OCI-LY7 (cell line): ENCODE measurements around the gene GNMT. TPM values are rescaled to one million over a fixed set of nuclear protein-coding genes. Genes with fewer than 3 reads are reported as not detected.

Experiments used
- BruUV-seq: library from RNA; stranded (reverse); fragments of 400-500 nt; replicated peaks from 2 replicates; lab custom pipeline; 2021; lab: Mats Ljungman, UMichigan
- CTCF ChIA-PET: fragments of 300-600 bp; sonication (Branson Sonifier 250); formaldehyde crosslinking; loops from one replicate; lab custom pipeline; 2022; ENCODE audit warnings: antibody characterized with exemption; ENCODE audit not compliant: unreplicated experiment; lab: Charles Lee
- POLR2A ChIA-PET: fragments of 300-600 bp; sonication (Branson Sonifier 250); formaldehyde crosslinking; loops from one replicate; lab custom pipeline; 2022; ENCODE audit warnings: antibody characterized with exemption; lab: Charles Lee
- DNase-seq: peaks from one replicate; pipeline ENCODE4 v3.0.0-alpha.2; 2015; ENCODE audit warnings: low spot score
- H2AFZ ChIP-seq: fragments of 200-600 bp; sonication (generic), shearing (Covaris generic); 2 replicates; pipeline ENCODE4 v1.6.1; 2014; ENCODE audit warnings: mild to moderate bottlenecking, antibody characterized with exemption, low read length, moderate library complexity
- H3K27ac ChIP-seq: fragments of 200-600 bp; sonication (generic); 2 replicates; pipeline ENCODE4 v1.5.1; 2014; ENCODE audit warnings: mixed run types, low read depth, mild to moderate bottlenecking, moderate library complexity, low read length, inconsistent platforms; ENCODE audit not compliant: poor library complexity, severe bottlenecking
- H3K36me3 ChIP-seq: fragments of 200-600 bp; sonication (generic); 2 replicates; pipeline ENCODE4 v1.6.1; 2014; ENCODE audit warnings: mild to moderate bottlenecking, antibody characterized with exemption, low read length, moderate library complexity, mixed read lengths; ENCODE audit not compliant: insufficient read depth
- H3K4me1 ChIP-seq: fragments of 200-600 bp; sonication (generic); 2 replicates; pipeline ENCODE4 v1.5.1; 2014; ENCODE audit warnings: mild to moderate bottlenecking, low read length; ENCODE audit not compliant: insufficient read depth, poor library complexity, severe bottlenecking
- H3K4me2 ChIP-seq: fragments of 200-600 bp; sonication (generic); 2 replicates; pipeline ENCODE4 v1.6.1; 2014; ENCODE audit warnings: mild to moderate bottlenecking, low read length
- H3K4me3 ChIP-seq: fragments of 200-600 bp; sonication (generic); 2 replicates; pipeline ENCODE4 v1.5.1; 2014; ENCODE audit warnings: mild to moderate bottlenecking, low read depth, low read length; ENCODE audit not compliant: poor library complexity, severe bottlenecking
- H3K79me2 ChIP-seq: fragments of 200-600 bp; sonication (generic); 2 replicates; pipeline ENCODE4 v1.6.1; 2016; ENCODE audit warnings: low read depth, mild to moderate bottlenecking, low read length, moderate library complexity, mixed read lengths; ENCODE audit not compliant: insufficient read depth
- H3K9me2 ChIP-seq: fragments of 200-600 bp; sonication (generic); 2 replicates; pipeline ENCODE4 v1.6.1; 2016; ENCODE audit warnings: mild to moderate bottlenecking, low read length, mixed read lengths; ENCODE audit not compliant: insufficient read depth
- H3K9me3 ChIP-seq: fragments of 200-600 bp; sonication (generic); 2 replicates; pipeline ENCODE4 v1.6.1; 2014; ENCODE audit warnings: mild to moderate bottlenecking, mixed run types, low read length, mixed read lengths
- H4K20me1 ChIP-seq: fragments of 200-600 bp; sonication (generic); 2 replicates; pipeline ENCODE4 v1.6.1; 2014; ENCODE audit warnings: mild to moderate bottlenecking, antibody characterized with exemption, low read length, moderate library complexity, mixed read lengths; ENCODE audit not compliant: insufficient read depth
- EZH2phosphoT487 ChIP-seq: fragments of 200-600 bp; sonication (generic); IDR thresholded peaks from 2 replicates; pipeline ENCODE4 v1.6.1; 2018; ENCODE audit warnings: low read depth, borderline replicate concordance, mild to moderate bottlenecking, mixed run types, antibody characterized with exemption, low read length, moderate library complexity, mixed read lengths
- intact Hi-C: fragments of 100-400 bp; cut with micrococcal nuclease; formaldehyde crosslinking; loops from one replicate; pipeline ENCODE4 v1.10.0; 2022; ENCODE audit not compliant: unreplicated experiment
- total RNA-seq, 2 experiments: library from RNA; depleted of rRNA in 1 of 2; stranded (reverse); fragments of >200 nt in 1 of 2; shearing (Covaris generic) in 1 of 2; gene quantifications; 2 replicates each; pipeline ENCODE4 v1.2.3, GENCODE V29; 2014 to 2022
- TF ChIP-seq, protein P1 (sequence below): fragments of 200-600 bp; sonication (generic); conservative IDR thresholded peaks from 2 replicates; pipeline ENCODE4 v1.5.1; 2014; ENCODE audit warnings: mild to moderate bottlenecking, antibody characterized with exemption, low read length, moderate library complexity, mixed read lengths

Gene GNMT
- total RNA-seq, 2 experiments from 2014 or later = 1.7 TPM

DNA sequence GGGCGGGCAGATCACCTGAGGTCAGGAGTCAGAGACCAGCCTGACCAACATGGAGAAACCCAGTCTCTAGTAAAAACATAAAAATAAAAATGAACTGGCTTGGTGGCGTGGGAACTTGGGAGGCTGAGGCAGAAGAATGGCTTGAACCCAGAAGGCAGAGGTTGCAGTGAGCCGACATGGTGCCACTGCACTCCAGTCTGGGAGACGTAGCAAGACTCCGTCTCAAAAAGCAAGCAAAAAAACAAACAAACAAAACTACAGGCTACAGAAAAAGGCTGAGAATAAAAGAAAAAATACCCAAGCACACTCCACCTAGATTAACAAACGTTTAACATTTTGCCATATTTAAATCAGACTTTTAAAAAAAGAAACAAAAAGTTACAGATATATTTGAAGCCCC is 38.8 kb upstream of the GNMT start:
- Histone ChIP-seq H3K9me3 (no peaks in the 10 kb centered on the region), H3K27ac (no peak overlapping the region), H4K20me1 (no peaks in the 10 kb centered on the region), H3K4me2 (no peak overlapping the region), H3K79me2 (no peaks in the 10 kb centered on the region), H3K4me1 (peaks cover 13% of the 10 kb centered on the region), H3K36me3 (no peaks in the 10 kb centered on the region), H2AFZ (no peak overlapping the region), H3K9me2 (no peaks in the 10 kb centered on the region), H3K4me3 (no peak overlapping the region)
- TF ChIP-seq EZH2phosphoT487 = no peak
- TF ChIP-seq, protein P1, sequence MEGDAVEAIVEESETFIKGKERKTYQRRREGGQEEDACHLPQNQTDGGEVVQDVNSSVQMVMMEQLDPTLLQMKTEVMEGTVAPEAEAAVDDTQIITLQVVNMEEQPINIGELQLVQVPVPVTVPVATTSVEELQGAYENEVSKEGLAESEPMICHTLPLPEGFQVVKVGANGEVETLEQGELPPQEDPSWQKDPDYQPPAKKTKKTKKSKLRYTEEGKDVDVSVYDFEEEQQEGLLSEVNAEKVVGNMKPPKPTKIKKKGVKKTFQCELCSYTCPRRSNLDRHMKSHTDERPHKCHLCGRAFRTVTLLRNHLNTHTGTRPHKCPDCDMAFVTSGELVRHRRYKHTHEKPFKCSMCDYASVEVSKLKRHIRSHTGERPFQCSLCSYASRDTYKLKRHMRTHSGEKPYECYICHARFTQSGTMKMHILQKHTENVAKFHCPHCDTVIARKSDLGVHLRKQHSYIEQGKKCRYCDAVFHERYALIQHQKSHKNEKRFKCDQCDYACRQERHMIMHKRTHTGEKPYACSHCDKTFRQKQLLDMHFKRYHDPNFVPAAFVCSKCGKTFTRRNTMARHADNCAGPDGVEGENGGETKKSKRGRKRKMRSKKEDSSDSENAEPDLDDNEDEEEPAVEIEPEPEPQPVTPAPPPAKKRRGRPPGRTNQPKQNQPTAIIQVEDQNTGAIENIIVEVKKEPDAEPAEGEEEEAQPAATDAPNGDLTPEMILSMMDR = no peak
- no peak for DNase-seq
- CTCF ChIA-PET = no interaction called here
- intact Hi-C loops = no loop called here
- BruUV-seq = no TSS peak
- POLR2A ChIA-PET = interaction anchor here (0.6 to 0.7 kb wide), 2 partner anchors 114 to 591 kb away, joined by 3 read pairs; no protein-coding TSS in a partner anchor

DNA sequence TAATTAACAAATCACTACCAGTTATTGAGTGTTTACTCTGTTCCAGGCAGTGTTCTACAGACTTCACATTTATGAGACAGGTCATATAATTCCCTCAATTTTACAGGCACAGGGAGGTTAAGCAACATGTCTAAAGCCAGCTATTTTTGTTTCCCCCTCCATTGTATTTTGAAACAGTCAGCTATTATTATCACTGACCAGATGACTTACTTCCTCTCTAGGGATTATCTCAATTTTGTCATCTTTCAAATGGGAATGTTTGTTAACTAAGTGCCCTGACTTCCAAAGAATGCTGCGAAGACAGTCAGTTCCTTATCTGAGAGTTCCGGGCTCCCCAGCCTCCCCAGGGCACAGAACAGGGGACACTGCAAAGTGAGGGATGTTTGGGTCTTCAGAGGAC is 36.9 kb upstream of the GNMT start:
- intact Hi-C loops = no loop called here
- no peaks in the 10 kb centered on the region for H3K9me3 ChIP-seq
- H3K27ac ChIP-seq = no peak overlapping the region
- DNase-seq = no peak
- H3K4me1 ChIP-seq = peaks cover 21% of the 10 kb centered on the region
- POLR2A ChIA-PET = interaction anchor here (0.8 kb wide), 1 partner anchor 222 kb away, joined by 3 read pairs; no protein-coding TSS in a partner anchor
- no peak overlapping the region for H2AFZ ChIP-seq
- CTCF ChIA-PET = no interaction called here
- no peaks in the 10 kb centered on the region for H4K20me1 ChIP-seq
- no peaks in the 10 kb centered on the region for H3K79me2 ChIP-seq
- H3K4me2 ChIP-seq = peak overlapping the region; percentile 26
- BruUV-seq = no TSS peak
- H3K36me3 ChIP-seq = no peaks in the 10 kb centered on the region
- no peak for TF ChIP-seq EZH2phosphoT487
- TF ChIP-seq, protein P1 = no peak
- no peaks in the 10 kb centered on the region for H3K9me2 ChIP-seq
- no peak overlapping the region for H3K4me3 ChIP-seq

GRCh38 chr6:42925248-42925857 is 35.2 kb upstream of the GNMT start:
- H2AFZ ChIP-seq = no peak overlapping the region
- H3K4me2 ChIP-seq = no peak overlapping the region

More at GRCh38 chr6:42925248-42925857, 35.2 kb upstream of the GNMT start:
- no peak for TF ChIP-seq EZH2phosphoT487
- TF ChIP-seq, protein P1 = no peak
- Histone ChIP-seq H3K36me3 (peaks cover 1% of the 10 kb centered on the region; the same call in 1 of the 2 replicates), H3K79me2 (peaks cover 2% of the 10 kb centered on the region; the same call in 1 of the 2 replicates), H3K27ac (no peak overlapping the region), H3K4me1 (peaks cover 21% of the 10 kb centered on the region), H3K4me3 (no peak overlapping the region), H3K9me3 (no peaks in the 10 kb centered on the region), H4K20me1 (peaks cover 2% of the 10 kb centered on the region; the same call in 1 of the 2 replicates), H3K9me2 (no peaks in the 10 kb centered on the region)
- BruUV-seq = no TSS peak
- ChIA-PET POLR2A (no interaction called here), CTCF (interaction anchor here (0.6 kb wide), 1 partner anchor 158 kb away, joined by 3 read pairs; no protein-coding TSS in a partner anchor)
- DNase-seq = no peak
- intact Hi-C loops = no loop called here
